GM23338 (cell line): Measurements from ENCODE around the gene THRB. TPM values are rescaled to one million over a fixed set of nuclear protein-coding genes. Genes with fewer than 3 reads are reported as not detected.

Experiments
- ATAC-seq: fragments of 200-7000 bp; cut with Tn5 transposase; 3 replicates; pipeline ENCODE4 v1.9.1; 2020
- DNase-seq: peaks from one replicate; pipeline ENCODE4 v3.0.0-alpha.2; 2015; ENCODE audit warnings: low spot score
- H2AFZ ChIP-seq: fragments of 200-600 bp; sonication (generic); 2 replicates; pipeline ENCODE4 v1.8.0; 2016; ENCODE audit warnings: antibody characterized with exemption, mild to moderate bottlenecking, moderate library complexity
- H3F3A ChIP-seq: fragments of 200-600 bp; sonication (generic); replicated peaks from 2 replicates; pipeline ENCODE4 v1.8.0; 2017; ENCODE audit warnings: antibody characterized with exemption, mixed run types, low read depth
- H3K27ac ChIP-seq: fragments of 200-600 bp; sonication (generic); 2 replicates; pipeline ENCODE4 v1.6.1; 2016; ENCODE audit warnings: low read depth
- H3K27me3 ChIP-seq: fragments of 200-600 bp; sonication (generic); 2 replicates; pipeline ENCODE4 v1.8.0; 2016; ENCODE audit warnings: mild to moderate bottlenecking, mixed run types, moderate library complexity; ENCODE audit not compliant: insufficient read depth
- H3K36me3 ChIP-seq: fragments of 200-600 bp; sonication (generic); 2 replicates; pipeline ENCODE4 v1.8.0; 2016; ENCODE audit warnings: mild to moderate bottlenecking; ENCODE audit not compliant: insufficient read depth
- H3K4me1 ChIP-seq: fragments of 200-600 bp; sonication (generic); 2 replicates; pipeline ENCODE4 v1.8.0; 2016; ENCODE audit warnings: mild to moderate bottlenecking, moderate library complexity; ENCODE audit not compliant: insufficient read depth
- H3K4me2 ChIP-seq: fragments of 200-600 bp; sonication (generic); 2 replicates; pipeline ENCODE4 v1.7.1; 2017; ENCODE audit warnings: mixed run types
- H3K4me3 ChIP-seq: fragments of 200-600 bp; sonication (generic); 2 replicates; pipeline ENCODE4 v1.6.1; 2016; ENCODE audit warnings: mixed run types
- H3K79me2 ChIP-seq: fragments of 200-600 bp; sonication (generic); replicated peaks from 2 replicates; pipeline ENCODE4 v1.8.0; 2017; ENCODE audit warnings: mild to moderate bottlenecking; ENCODE audit not compliant: insufficient read depth
- H3K9me2 ChIP-seq: fragments of 200-600 bp; sonication (generic); 2 replicates; pipeline ENCODE4 v1.8.0; 2017; ENCODE audit not compliant: insufficient read depth
- H4K20me1 ChIP-seq: fragments of 200-600 bp; sonication (generic); replicated peaks from 2 replicates; pipeline ENCODE4 v1.8.0; 2017; ENCODE audit warnings: mild to moderate bottlenecking; ENCODE audit not compliant: insufficient read depth
- H3K27ac Mint-ChIP-seq: 2 replicates; pipeline ENCODE4 v1.8.0; 2020; ENCODE audit warnings: inconsistent platforms, mild to moderate bottlenecking, moderate library complexity, mixed read lengths
- H3K27me3 Mint-ChIP-seq: 3 replicates; pipeline ENCODE4 v1.8.0; 2022; ENCODE audit warnings: low read depth, mild to moderate bottlenecking, moderate library complexity, mixed read lengths, inconsistent platforms; ENCODE audit not compliant: insufficient read depth, poor library complexity
- H3K36me3 Mint-ChIP-seq: 3 replicates; pipeline ENCODE4 v1.8.0; 2021; ENCODE audit warnings: low read depth, mild to moderate bottlenecking, inconsistent platforms, moderate library complexity, mixed read lengths
- H3K4me1 Mint-ChIP-seq: 3 replicates; pipeline ENCODE4 v1.8.0; 2020; ENCODE audit warnings: mild to moderate bottlenecking, inconsistent platforms, mixed read lengths
- H3K4me3 Mint-ChIP-seq: 3 replicates; pipeline ENCODE4 v1.8.0; 2021; ENCODE audit warnings: moderate library complexity, mild to moderate bottlenecking, inconsistent platforms, mixed read lengths
- H3K9me3 Mint-ChIP-seq: 3 replicates; pipeline ENCODE4 v1.8.0; 2020; ENCODE audit warnings: moderate library complexity, mild to moderate bottlenecking, inconsistent platforms, mixed read lengths
- CREB1 ChIP-seq: fragments of 250-450 bp; sonication (Bioruptor Pico); IDR thresholded peaks from 2 replicates; pipeline ENCODE4 v1.5.0; 2020; ENCODE audit warnings: low read depth, mild to moderate bottlenecking, moderate library complexity
- EZH2 ChIP-seq: fragments of 200-600 bp; sonication (generic); IDR thresholded peaks from one replicate; pipeline ENCODE4 v1.8.0; 2017; ENCODE audit warnings: antibody characterized with exemption, mild to moderate bottlenecking, low read depth; ENCODE audit not compliant: unreplicated experiment
- EZH2phosphoT487 ChIP-seq: fragments of 200-600 bp; sonication (generic); IDR thresholded peaks from one replicate; pipeline ENCODE4 v1.8.1; 2018; ENCODE audit warnings: antibody characterized with exemption; ENCODE audit not compliant: unreplicated experiment
- POLR2AphosphoS5 ChIP-seq: IDR thresholded peaks from 2 replicates; pipeline ENCODE4 v1.6.1; 2016; ENCODE audit warnings: antibody characterized with exemption, low read depth
- STAT1 ChIP-seq: IDR thresholded peaks from one replicate; pipeline ENCODE4 v1.6.1; 2016; ENCODE audit warnings: antibody characterized with exemption; ENCODE audit not compliant: unreplicated experiment
- ZNF114 ChIP-seq: fragments of 250-450 bp; sonication (Bioruptor Pico); IDR thresholded peaks from 2 replicates; pipeline ENCODE4 v1.5.0; 2020; ENCODE audit warnings: mild to moderate bottlenecking, moderate library complexity
- ZNF331 ChIP-seq: fragments of 250-450 bp; sonication (Bioruptor Pico); IDR thresholded peaks from 2 replicates; pipeline ENCODE4 v1.5.0; 2020; ENCODE audit warnings: low read depth, mild to moderate bottlenecking, moderate library complexity
- polyA plus RNA-seq: library from polyadenylated mRNA; unstranded; fragments of >200 nt; fragmentation: Nextera tagmentation; extraction: Ambion mirVana; gene quantifications from 2 replicates; pipeline ENCODE4 v1.2.1, GENCODE V29; 2016
- total RNA-seq: library from RNA; depleted of rRNA; stranded (reverse); fragments of >200 nt; shearing (Covaris generic); gene quantifications from 2 replicates; pipeline ENCODE4 v1.2.3, GENCODE V29; 2014
- TF ChIP-seq, protein P1 (sequence below): fragments of 250-450 bp; sonication (Bioruptor Pico); IDR thresholded peaks from 2 replicates; pipeline ENCODE4 v1.5.0; 2020; ENCODE audit warnings: mild to moderate bottlenecking, moderate library complexity
- TF ChIP-seq, protein P2 (sequence below): IDR thresholded peaks from 2 replicates; pipeline ENCODE4 v1.6.1; 2016; ENCODE audit warnings: antibody characterized with exemption
- TF ChIP-seq, protein P3 (sequence below): IDR thresholded peaks from one replicate; pipeline ENCODE4 v1.6.1; 2018; ENCODE audit warnings: antibody characterized with exemption; ENCODE audit not compliant: unreplicated experiment

Gene THRB
- total and polyA plus RNA-seq, 2 experiments from 2014 or later, result 1.7 to 3.2 TPM

DNA sequence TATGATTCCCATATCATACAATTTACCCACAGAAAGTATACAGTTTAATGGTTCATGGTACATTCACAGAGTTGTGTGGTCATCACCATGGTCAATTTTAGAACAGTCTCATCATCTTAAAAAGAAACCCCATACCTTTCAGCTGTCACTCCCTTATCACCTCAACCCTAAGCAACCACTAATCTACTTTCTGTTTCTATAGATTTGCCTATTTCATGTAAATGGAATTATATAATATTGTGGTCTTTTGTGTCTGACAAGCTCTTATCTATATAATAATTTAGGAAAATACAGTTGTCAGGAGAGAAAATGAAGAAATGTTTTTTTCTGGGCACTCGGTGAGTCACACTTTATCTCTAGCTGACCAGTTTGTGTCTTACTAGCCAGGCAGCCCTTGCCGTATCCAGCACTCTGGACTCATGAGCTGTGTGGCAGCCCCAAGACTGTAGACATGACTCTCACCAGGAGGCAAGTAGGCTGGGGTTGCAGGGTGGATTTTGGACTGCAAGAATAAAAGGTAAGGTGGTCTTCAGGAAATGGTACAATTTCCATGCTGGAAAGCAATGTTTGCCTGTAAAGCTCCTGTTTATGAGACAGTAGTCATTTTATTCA is 234.6 kb downstream of the THRB start:
- H3K4me3 ChIP-seq, result no peak overlapping the region
- DNase-seq, result no peak
- no peak for ATAC-seq
- Mint-ChIP-seq H3K27me3 (no peaks in the 10 kb centered on the region), H3K4me3 (no peak overlapping the region), H3K27ac (no peak overlapping the region), H3K9me3 (peaks cover 4% of the 10 kb centered on the region; the same call in 2 of the 3 replicates), H3K4me1 (no peaks in the 10 kb centered on the region), H3K36me3 (peaks cover 4% of the 10 kb centered on the region; the same call in 1 of the 3 replicates)
- H4K20me1 ChIP-seq, result no peaks in the 10 kb centered on the region
- H3K27ac ChIP-seq, result no peak overlapping the region
- no peaks in the 10 kb centered on the region for H3F3A ChIP-seq
- H3K9me2 ChIP-seq, result no peaks in the 10 kb centered on the region
- H3K36me3 ChIP-seq, result no peaks in the 10 kb centered on the region
- H3K4me1 ChIP-seq, result no peaks in the 10 kb centered on the region
- H3K27me3 ChIP-seq, result no peaks in the 10 kb centered on the region
- H2AFZ ChIP-seq, result no peak overlapping the region
- no peaks in the 10 kb centered on the region for H3K79me2 ChIP-seq
- no peak overlapping the region for H3K4me2 ChIP-seq
- TF ChIP-seq STAT1 (no peak), ZNF331 (no peak)

DNA sequence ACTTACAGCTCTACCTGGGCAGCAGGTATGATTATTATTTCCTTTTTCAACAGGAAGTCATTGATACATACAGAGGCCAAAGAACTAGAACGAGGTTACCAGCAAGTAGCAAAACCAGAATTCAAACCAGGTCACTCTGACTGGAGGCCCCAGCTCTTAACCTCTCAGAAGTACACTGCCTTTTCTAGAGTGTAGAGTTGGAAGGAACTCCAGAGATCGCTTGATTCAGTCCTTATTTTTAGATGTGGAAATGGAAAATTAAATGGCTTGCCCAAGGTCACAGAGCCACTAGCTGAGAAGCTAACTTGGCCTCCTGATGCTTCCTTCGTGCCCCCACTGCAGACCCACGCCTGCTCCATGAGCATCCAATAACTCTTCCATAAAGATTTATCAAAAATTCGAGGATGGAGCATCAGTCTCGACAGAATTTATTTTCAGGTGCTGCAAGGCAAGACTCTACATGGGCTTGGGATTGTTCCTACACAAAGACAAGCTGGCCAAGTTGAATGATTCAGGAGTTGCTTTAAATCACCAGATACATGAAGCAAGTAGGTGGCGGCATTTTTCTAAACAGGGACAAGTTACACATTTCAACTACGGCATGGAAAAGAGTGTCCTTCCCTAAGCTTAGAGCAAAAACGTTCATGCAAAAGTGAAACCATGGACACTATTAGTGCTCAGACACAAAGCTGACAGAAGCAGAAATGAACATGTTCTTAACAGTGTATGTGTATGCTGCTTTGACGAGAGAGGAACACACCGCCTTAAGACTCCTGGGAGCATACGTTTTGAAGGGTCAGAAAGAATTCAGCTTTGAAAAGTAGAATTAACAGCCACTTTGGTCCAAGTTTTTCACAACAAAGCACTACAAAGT is 235.7 kb downstream of the THRB start:
- H3K4me1 Mint-ChIP-seq, result no peaks in the 10 kb centered on the region
- Histone ChIP-seq H3K27ac (no peak overlapping the region), H3K4me1 (no peaks in the 10 kb centered on the region), H2AFZ (no peak overlapping the region), H3K4me3 (no peak overlapping the region), H3K36me3 (no peaks in the 10 kb centered on the region), H4K20me1 (no peaks in the 10 kb centered on the region), H3K27me3 (no peaks in the 10 kb centered on the region), H3K4me2 (no peak overlapping the region), H3K9me2 (no peaks in the 10 kb centered on the region), H3K79me2 (no peaks in the 10 kb centered on the region), H3F3A (no peaks in the 10 kb centered on the region)
- no peaks in the 10 kb centered on the region for H3K9me3 Mint-ChIP-seq
- no peak overlapping the region for H3K4me3 Mint-ChIP-seq
- no peak overlapping the region for H3K27ac Mint-ChIP-seq
- no peak for ATAC-seq
- no peak for DNase-seq
- H3K36me3 Mint-ChIP-seq, result no peaks in the 10 kb centered on the region
- H3K27me3 Mint-ChIP-seq, result no peaks in the 10 kb centered on the region
- TF ChIP-seq CREB1 (no peak), EZH2phosphoT487 (no peak), POLR2AphosphoS5 (no peak), ZNF114 (no peak), EZH2 (no peak), STAT1 (no peak)
- TF ChIP-seq, protein P1, sequence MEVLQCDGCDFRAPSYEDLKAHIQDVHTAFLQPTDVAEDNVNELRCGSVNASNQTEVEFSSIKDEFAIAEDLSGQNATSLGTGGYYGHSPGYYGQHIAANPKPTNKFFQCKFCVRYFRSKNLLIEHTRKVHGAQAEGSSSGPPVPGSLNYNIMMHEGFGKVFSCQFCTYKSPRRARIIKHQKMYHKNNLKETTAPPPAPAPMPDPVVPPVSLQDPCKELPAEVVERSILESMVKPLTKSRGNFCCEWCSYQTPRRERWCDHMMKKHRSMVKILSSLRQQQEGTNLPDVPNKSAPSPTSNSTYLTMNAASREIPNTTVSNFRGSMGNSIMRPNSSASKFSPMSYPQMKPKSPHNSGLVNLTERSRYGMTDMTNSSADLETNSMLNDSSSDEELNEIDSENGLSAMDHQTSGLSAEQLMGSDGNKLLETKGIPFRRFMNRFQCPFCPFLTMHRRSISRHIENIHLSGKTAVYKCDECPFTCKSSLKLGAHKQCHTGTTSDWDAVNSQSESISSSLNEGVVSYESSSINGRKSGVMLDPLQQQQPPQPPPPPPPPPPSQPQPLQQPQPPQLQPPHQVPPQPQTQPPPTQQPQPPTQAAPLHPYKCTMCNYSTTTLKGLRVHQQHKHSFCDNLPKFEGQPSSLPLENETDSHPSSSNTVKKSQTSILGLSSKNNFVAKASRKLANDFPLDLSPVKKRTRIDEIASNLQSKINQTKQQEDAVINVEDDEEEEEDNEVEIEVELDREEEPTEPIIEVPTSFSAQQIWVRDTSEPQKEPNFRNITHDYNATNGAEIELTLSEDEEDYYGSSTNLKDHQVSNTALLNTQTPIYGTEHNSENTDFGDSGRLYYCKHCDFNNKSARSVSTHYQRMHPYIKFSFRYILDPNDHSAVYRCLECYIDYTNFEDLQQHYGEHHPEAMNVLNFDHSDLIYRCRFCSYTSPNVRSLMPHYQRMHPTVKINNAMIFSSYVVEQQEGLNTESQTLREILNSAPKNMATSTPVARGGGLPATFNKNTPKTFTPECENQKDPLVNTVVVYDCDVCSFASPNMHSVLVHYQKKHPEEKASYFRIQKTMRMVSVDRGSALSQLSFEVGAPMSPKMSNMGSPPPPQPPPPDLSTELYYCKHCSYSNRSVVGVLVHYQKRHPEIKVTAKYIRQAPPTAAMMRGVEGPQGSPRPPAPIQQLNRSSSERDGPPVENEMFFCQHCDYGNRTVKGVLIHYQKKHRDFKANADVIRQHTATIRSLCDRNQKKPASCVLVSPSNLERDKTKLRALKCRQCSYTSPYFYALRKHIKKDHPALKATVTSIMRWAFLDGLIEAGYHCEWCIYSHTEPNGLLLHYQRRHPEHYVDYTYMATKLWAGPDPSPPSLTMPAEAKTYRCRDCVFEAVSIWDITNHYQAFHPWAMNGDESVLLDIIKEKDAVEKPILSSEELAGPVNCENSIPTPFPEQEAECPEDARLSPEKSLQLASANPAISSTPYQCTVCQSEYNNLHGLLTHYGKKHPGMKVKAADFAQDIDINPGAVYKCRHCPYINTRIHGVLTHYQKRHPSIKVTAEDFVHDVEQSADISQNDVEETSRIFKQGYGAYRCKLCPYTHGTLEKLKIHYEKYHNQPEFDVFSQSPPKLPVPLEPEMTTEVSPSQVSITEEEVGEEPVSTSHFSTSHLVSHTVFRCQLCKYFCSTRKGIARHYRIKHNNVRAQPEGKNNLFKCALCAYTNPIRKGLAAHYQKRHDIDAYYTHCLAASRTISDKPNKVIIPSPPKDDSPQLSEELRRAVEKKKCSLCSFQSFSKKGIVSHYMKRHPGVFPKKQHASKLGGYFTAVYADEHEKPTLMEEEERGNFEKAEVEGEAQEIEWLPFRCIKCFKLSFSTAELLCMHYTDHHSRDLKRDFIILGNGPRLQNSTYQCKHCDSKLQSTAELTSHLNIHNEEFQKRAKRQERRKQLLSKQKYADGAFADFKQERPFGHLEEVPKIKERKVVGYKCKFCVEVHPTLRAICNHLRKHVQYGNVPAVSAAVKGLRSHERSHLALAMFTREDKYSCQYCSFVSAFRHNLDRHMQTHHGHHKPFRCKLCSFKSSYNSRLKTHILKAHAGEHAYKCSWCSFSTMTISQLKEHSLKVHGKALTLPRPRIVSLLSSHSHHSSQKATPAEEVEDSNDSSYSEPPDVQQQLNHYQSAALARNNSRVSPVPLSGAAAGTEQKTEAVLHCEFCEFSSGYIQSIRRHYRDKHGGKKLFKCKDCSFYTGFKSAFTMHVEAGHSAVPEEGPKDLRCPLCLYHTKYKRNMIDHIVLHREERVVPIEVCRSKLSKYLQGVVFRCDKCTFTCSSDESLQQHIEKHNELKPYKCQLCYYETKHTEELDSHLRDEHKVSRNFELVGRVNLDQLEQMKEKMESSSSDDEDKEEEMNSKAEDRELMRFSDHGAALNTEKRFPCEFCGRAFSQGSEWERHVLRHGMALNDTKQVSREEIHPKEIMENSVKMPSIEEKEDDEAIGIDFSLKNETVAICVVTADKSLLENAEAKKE, result no peak
- TF ChIP-seq, protein P2, sequence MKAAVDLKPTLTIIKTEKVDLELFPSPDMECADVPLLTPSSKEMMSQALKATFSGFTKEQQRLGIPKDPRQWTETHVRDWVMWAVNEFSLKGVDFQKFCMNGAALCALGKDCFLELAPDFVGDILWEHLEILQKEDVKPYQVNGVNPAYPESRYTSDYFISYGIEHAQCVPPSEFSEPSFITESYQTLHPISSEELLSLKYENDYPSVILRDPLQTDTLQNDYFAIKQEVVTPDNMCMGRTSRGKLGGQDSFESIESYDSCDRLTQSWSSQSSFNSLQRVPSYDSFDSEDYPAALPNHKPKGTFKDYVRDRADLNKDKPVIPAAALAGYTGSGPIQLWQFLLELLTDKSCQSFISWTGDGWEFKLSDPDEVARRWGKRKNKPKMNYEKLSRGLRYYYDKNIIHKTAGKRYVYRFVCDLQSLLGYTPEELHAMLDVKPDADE, result no peak
- TF ChIP-seq, protein P3, sequence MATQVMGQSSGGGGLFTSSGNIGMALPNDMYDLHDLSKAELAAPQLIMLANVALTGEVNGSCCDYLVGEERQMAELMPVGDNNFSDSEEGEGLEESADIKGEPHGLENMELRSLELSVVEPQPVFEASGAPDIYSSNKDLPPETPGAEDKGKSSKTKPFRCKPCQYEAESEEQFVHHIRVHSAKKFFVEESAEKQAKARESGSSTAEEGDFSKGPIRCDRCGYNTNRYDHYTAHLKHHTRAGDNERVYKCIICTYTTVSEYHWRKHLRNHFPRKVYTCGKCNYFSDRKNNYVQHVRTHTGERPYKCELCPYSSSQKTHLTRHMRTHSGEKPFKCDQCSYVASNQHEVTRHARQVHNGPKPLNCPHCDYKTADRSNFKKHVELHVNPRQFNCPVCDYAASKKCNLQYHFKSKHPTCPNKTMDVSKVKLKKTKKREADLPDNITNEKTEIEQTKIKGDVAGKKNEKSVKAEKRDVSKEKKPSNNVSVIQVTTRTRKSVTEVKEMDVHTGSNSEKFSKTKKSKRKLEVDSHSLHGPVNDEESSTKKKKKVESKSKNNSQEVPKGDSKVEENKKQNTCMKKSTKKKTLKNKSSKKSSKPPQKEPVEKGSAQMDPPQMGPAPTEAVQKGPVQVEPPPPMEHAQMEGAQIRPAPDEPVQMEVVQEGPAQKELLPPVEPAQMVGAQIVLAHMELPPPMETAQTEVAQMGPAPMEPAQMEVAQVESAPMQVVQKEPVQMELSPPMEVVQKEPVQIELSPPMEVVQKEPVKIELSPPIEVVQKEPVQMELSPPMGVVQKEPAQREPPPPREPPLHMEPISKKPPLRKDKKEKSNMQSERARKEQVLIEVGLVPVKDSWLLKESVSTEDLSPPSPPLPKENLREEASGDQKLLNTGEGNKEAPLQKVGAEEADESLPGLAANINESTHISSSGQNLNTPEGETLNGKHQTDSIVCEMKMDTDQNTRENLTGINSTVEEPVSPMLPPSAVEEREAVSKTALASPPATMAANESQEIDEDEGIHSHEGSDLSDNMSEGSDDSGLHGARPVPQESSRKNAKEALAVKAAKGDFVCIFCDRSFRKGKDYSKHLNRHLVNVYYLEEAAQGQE, result no peak
